Esophagus squamous epithelium (tissue), 5 donors: ENCODE data around the gene CYP2C18. TPM values are rescaled to one million over a fixed set of nuclear protein-coding genes. Genes with fewer than 3 reads are reported as not detected.

Experiments used
- DNase-seq: peaks from one replicate; lab custom pipeline; 2025; lab: John Stamatoyannopoulos, UW
- H3K27ac ChIP-seq, 4 donors: fragments of 200-600 bp; sonication (generic); one replicate each; pipeline ENCODE4 v1.5.1; 2016 to 2019; ENCODE audit warnings: mild to moderate bottlenecking in 1 of 4
- H3K27me3 ChIP-seq, 4 donors: fragments of 200-600 bp; sonication (generic); 1 replicate in 3 of 4; 2 replicates in 1 of 4; pipeline versions ENCODE4 v1.5.1 to v1.6.0; 2017 to 2021; ENCODE audit warnings: antibody characterized with exemption in 1 of 4
- H3K36me3 ChIP-seq, 3 donors: fragments of 200-600 bp; sonication (generic); one replicate each; pipeline ENCODE4 v1.5.1; 2016 to 2019
- H3K4me1 ChIP-seq, 3 donors: fragments of 200-600 bp; sonication (generic); one replicate each; pipeline ENCODE4 v1.5.1; 2017 to 2019
- H3K4me3 ChIP-seq, 4 donors: fragments of 200-600 bp; sonication (generic); 1 replicate in 3 of 4; 2 replicates in 1 of 4; pipeline ENCODE4 v1.5.1; 2016 to 2019; ENCODE audit warnings: mild to moderate bottlenecking in 2 of 4, moderate library complexity in 1 of 4
- H3K9me3 ChIP-seq, 3 donors: fragments of 200-600 bp; sonication (generic); one replicate each; pipeline ENCODE4 v1.5.1; 2016 to 2019
- CTCF ChIP-seq, 6 experiments: fragments of 450-650 bp in 4 of 6; fragments of 200-600 bp in 2 of 6; sonication (generic) in 2 of 6; IDR thresholded peaks; one replicate each; pipeline ENCODE4 v1.5.1; 2016 to 2019; ENCODE audit warnings: antibody characterized with exemption in 6 of 6, mild to moderate bottlenecking in 4 of 6, moderate library complexity in 4 of 6
- POLR2A ChIP-seq, 4 donors: fragments of 450-650 bp; IDR thresholded peaks; one replicate each; pipeline ENCODE4 v1.6.1; 2017; ENCODE audit warnings: antibody characterized with exemption in 4 of 4, mild to moderate bottlenecking in 4 of 4, moderate library complexity in 3 of 4
- WGBS, 2 donors: methylation state at CpG; one replicate each; pipeline ENCODE4 v1.1.5; 2018; 5-methylcytosine and 5-hydroxymethylcytosine counted together
- intact Hi-C: fragments of 100-400 bp; cut with DNase I; formaldehyde crosslinking; loops from one replicate; pipeline ENCODE4 v1.15.0; 2022
- total RNA-seq, 4 donors: library from RNA; depleted of rRNA; stranded (reverse); fragments of >200 nt; gene quantifications; one replicate each; pipeline ENCODE4 v1.1.0, GENCODE V29; 2016
- donor health status: DM: yes; HTN: yes; CAD: no.

The CYP2C18 gene
- total RNA-seq, 4 donors from 2014 or later, result 28.0 to 53.5 (median 39.8) TPM

GRCh38 chr10:94738588-94738987, 55.1 kb downstream of the CYP2C18 start:
- TF ChIP-seq POLR2A (IDR thresholded peaks at IDR 0.05) (no peak), CTCF (IDR thresholded peaks at IDR 0.05) (no peak)
- no peak for DNase-seq
- intact Hi-C loops, result no loop called here
- WGBS, 2 donors, result 53 to 61% methylated on average over 2 of the region's 2 CpGs
- Histone ChIP-seq H3K27me3 (no peaks in the 10 kb centered on the region), H3K4me3 (no peak overlapping the region), H3K36me3 (peaks cover 0 to 18% (median 0%) of the 10 kb centered on the region in 3 donors), H3K27ac (no peak overlapping the region), H3K4me1 (no peaks in the 10 kb centered on the region), H3K9me3 (peaks cover 0 to 30% (median 8%) of the 10 kb centered on the region in 3 donors)

- intact Hi-C loops, result no loop called here
- no peak for TF ChIP-seq POLR2A (IDR thresholded peaks at IDR 0.05)
- no peak for TF ChIP-seq CTCF (IDR thresholded peaks at IDR 0.05)
- Histone ChIP-seq H3K9me3 (peaks cover 0 to 17% (median 17%) of the 10 kb centered on the region in 3 donors), H3K36me3 (peaks cover 0 to 25% (median 0%) of the 10 kb centered on the region in 3 donors), H3K4me1 (no peaks in the 10 kb centered on the region), H3K4me3 (no peak overlapping the region), H3K27ac (no peak overlapping the region), H3K27me3 (no peaks in the 10 kb centered on the region)
- DNase-seq, result no peak
- 51 to 63% methylated on average over 2 of the region's 2 CpGs for WGBS, 2 donors
These were observed 63.6 kb downstream of the CYP2C18 start for GRCh38 chr10:94747137-94747536.

GRCh38 chr10:94747838-94748237, 64.3 kb downstream of the CYP2C18 start:
- no peak for TF ChIP-seq POLR2A (IDR thresholded peaks at IDR 0.05)
- no peak for TF ChIP-seq CTCF (IDR thresholded peaks at IDR 0.05)
- Histone ChIP-seq H3K4me3 (no peak overlapping the region), H3K9me3 (peaks cover 0 to 13% (median 12%) of the 10 kb centered on the region in 3 donors), H3K36me3 (peaks cover 0 to 22% (median 0%) of the 10 kb centered on the region in 3 donors), H3K4me1 (no peaks in the 10 kb centered on the region), H3K27me3 (no peaks in the 10 kb centered on the region), H3K27ac (no peak overlapping the region)
- intact Hi-C loops, result no loop called here
- 70 to 71% methylated on average over 4 of the region's 4 CpGs for WGBS, 2 donors
- no peak for DNase-seq

GRCh38 chr10:94757916-94758315, 74.4 kb downstream of the CYP2C18 start:
- 60 to 100% methylated on average over 1 of the region's 2 CpGs for WGBS, 2 donors
- H3K9me3 ChIP-seq, result no peaks in the 10 kb centered on the region
- intact Hi-C loops, result no loop called here
- H3K36me3 ChIP-seq, result no peaks in the 10 kb centered on the region
- TF ChIP-seq POLR2A (IDR thresholded peaks at IDR 0.05) (no peak), CTCF (IDR thresholded peaks at IDR 0.05) (no peak)
- H3K27ac ChIP-seq, result no peak overlapping the region
- H3K4me3 ChIP-seq, result no peak overlapping the region
- H3K4me1 ChIP-seq, result no peaks in the 10 kb centered on the region
- H3K27me3 ChIP-seq, result no peaks in the 10 kb centered on the region
- DNase-seq, result no peak

- Histone ChIP-seq H3K27ac (no peak overlapping the region), H3K4me3 (no peak overlapping the region), H3K27me3 (no peaks in the 10 kb centered on the region), H3K9me3 (no peaks in the 10 kb centered on the region), H3K36me3 (no peaks in the 10 kb centered on the region), H3K4me1 (no peaks in the 10 kb centered on the region)
- WGBS, 2 donors, result 66 to 86% methylated on average over 2 of the region's 2 CpGs
- no peak for TF ChIP-seq POLR2A (IDR thresholded peaks at IDR 0.05)
- TF ChIP-seq CTCF (IDR thresholded peaks at IDR 0.05), result no peak
- intact Hi-C loops, result no loop called here
- DNase-seq, result no peak
These were observed 77.2 kb downstream of the CYP2C18 start for GRCh38 chr10:94760586-94761178.
